Activated CD8-positive, alpha-beta memory T cell treated with anti-CD3 and anti-CD28 coated beads for 36 hours (primary cell): ENCODE measurements around the gene RASA3. TPM values are rescaled to one million over a fixed set of nuclear protein-coding genes. Genes with fewer than 3 reads are reported as not detected.

Experiments
- CTCF ChIA-PET: fragments of 350-600 bp; sonication (Branson Sonifier 250); formaldehyde crosslinking; loops from one replicate; lab custom pipeline; 2021; ENCODE audit warnings: antibody characterized with exemption; lab: Charles Lee
- POLR2A ChIA-PET: fragments of 350-600 bp; sonication (Branson Sonifier 250); formaldehyde crosslinking; loops from one replicate; lab custom pipeline; 2021; ENCODE audit warnings: antibody characterized with exemption; lab: Charles Lee
- total RNA-seq, 2 experiments: library from RNA; stranded (reverse); gene quantifications; one replicate each; pipeline ENCODE4 v1.2.3, GENCODE V29; 2021

RASA3 gene
- total RNA-seq, 2 experiments from 2014 or later, result 22.1 to 22.5 TPM

DNA sequence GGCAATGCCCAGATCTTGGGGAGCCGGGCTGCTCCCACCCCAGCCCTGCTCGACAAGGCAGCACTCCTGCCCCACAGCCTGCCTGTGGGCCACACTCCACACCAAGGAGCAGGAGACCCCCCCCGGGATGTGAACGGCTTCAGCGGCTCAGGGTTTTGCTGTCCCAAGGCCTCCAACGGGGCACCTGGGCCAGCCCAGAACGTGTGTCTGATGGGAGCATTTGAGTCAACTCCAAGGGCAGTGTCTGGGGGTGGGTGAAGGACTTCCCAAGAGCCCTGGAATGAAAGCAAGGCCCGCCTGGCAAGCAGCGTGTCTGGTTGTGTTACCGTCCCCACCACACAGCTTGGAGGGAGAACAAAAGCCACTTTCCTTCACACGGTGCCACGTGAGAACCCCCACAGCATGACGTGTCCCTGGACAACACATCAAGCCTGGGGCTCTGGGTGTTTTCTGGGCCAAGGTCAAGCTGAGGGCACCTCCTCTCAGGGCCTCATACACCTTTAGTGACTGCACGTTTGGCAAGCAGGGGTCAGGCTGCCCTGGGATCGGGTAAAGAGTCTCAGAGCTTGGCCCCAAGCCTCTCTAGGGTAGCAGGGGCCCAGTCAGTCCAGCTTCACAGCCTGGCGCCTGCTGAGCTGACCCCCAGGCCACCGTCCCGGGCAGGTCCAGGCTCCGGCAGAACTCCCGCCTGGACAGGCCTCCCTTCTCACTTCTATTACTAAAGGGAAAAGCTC, 164.5 kb downstream of the RASA3 start:
- POLR2A ChIA-PET, result no interaction called here
- CTCF ChIA-PET, result no interaction called here

- ChIA-PET POLR2A (no interaction called here), CTCF (no interaction called here)
Measured at GRCh38 chr13:113967206-113967720, 165.2 kb downstream of the RASA3 start.

- ChIA-PET CTCF (no interaction called here), POLR2A (no interaction called here)
Measured at GRCh38 chr13:113965968-113966884, 166.2 kb downstream of the RASA3 start.

DNA sequence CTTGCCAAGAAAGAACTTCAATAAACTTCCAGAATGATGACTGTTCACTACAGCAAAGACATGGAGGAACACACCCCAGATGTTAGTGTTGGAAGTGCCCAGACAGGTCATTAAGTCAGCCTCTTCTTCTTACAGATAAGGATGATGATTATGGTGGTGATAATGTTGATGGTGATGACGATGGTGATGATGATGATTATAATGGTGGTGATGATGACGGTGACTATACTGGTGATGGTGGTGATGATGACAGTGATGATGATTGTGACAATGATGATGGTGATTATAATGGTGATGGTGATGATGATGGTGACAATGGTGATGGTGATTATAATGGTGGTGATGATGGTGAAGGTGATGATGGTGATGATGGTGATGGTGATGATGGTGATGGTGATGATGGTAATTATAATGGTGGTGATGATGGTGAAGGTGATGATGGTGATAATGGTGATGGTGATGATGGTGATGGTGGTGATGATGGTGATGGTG, 167.0 kb downstream of the RASA3 start:
- ChIA-PET CTCF (no interaction called here), POLR2A (no interaction called here)

DNA sequence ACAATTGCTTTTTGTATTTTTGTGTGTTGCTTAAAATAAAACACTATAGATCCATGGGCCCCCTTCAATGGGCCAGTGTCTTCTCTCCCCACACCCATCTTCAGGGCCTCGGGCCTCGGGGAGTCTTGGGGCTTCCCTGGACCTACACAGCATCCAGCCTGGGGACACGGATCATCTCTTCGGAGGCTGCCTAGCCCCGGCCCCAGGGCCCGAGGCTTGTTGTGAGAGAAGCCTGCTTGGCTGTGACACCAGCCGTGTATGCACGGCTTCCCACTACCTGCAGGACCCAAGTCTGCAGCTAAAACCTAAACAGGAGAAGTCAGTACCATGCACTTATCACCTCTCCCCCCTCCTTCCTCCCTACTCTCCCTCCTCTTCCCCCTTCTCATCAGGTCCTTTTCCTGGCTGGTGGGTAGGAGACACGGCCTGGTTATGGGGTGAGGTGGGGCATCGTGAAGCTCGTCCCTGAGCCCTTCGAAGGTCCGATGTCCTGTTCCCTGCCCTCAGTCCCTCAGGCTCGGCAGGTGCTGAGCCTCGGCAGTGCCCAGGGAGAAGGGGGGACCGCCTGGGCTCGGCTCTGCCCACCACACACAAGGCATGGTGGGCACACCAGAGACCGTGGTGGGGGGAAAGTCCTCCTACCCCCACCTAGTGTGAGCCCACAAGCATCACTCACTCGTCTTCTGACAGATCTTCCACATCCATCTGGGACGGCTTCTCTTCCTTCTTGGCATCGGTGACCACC, 168.0 kb downstream of the RASA3 start:
- POLR2A ChIA-PET, result no interaction called here
- CTCF ChIA-PET, result no interaction called here

DNA sequence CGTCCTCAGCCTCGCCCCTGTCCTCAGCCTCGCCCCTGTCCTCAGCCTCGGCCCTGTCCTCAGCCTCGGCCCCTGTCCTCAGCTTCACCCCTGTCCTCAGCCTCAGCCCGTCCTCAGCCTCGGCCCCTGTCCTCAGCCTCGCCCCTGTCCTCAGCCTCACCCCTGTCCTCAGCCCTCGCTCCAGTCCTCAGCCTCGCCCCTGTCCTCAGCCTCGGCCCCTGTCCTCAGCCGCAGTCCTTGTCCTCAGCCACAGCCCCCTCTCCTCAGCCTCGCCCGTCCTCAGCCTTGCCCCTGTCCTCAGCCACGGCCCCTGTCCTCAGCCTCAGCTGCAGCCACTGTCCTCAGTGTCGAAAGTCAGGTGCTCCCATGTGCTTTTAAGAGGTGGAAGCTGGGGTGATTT, 169.0 kb downstream of the RASA3 start:
- POLR2A ChIA-PET, result no interaction called here

DNA sequence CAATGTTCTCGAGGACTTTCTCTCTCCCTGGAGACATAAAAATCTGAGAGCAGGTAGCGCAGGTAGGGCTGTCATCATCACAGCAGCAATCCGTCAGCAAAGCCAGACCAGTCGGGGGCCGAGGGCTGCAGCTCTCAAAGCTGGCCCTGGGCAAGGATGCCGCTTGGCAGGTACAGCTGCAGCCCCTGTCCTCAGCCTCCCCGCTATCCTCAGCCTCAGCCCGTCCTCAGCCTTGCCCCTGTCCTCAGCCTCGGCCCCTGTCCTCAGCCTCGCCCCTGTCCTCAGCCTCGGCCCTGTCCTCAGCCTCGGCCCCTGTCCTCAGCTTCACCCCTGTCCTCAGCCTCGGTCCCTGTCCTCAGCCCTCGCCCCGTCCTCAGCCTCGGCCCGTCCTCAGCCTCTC, 169.4 kb downstream of the RASA3 start:
- CTCF ChIA-PET, result no interaction called here
- POLR2A ChIA-PET, result no interaction called here

More for the DNA sequence above, 169.0 kb downstream of the RASA3 start:
- CTCF ChIA-PET, result no interaction called here

- ChIA-PET POLR2A (no interaction called here), CTCF (no interaction called here)
Measured at GRCh38 chr13:113962386-113962785, 170.0 kb downstream of the RASA3 start.

DNA sequence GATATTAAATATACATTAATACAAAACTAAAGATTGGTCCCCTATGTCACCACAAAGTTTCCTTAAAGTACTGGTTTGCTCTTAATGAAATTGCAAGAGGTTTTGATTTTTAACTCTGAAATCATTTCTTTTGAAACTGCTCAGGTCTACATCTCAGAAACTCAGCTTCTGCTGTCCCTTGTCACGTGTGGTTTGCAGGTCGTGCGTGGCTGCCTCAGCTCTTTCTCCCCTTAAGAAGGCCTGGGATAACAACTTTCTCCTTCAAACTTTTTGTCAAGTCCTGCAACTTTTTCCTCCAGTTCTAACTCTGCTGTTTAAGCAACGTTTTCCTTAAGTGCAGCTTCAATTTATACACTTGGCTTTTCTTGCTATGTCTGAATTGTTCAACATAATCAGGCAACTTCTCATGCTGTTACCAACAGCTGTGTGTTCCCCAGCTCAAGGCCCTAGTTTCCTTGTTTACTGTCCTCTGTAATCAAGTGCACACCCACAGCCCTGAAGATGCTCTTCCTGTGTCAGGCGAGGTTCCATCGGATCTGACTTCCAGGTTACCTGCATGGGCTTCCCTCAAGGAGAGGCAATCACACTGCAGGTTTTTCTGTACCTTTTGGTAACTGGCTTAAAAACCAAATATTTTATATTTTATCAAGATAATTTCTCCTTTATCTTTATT, 172.0 kb downstream of the RASA3 start:
- ChIA-PET CTCF (interaction anchor here (1.1 kb wide), 1 partner anchor 266 kb away, joined by 3 read pairs; no protein-coding TSS in a partner anchor), POLR2A (interaction anchor here (0.5 to 0.7 kb wide), 2 partner anchors 17 to 275 kb away, joined by 3 to 5 read pairs; no protein-coding TSS in a partner anchor)

DNA sequence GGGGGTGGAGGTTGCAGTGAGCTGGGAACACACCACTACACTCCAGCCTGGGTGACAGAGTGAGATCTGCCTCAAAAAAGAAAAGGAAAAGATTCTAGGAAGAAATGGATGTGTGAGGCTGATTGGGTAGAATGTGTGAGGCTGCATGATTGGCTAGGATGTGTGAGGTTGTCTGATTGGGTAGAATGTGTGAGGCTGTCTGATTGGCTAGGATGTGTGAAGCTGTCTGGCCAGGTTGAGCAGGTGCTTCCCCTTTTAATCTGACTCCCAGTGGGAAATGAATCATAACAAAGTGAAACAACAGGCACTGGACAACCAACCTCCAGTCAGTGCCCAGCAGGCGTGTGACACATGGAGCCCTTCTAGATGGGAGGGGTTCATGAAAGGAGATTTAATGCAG, 173.2 kb downstream of the RASA3 start:
- ChIA-PET CTCF (no interaction called here), POLR2A (no interaction called here)

GRCh38 chr13:113958373-113958772, 174.1 kb downstream of the RASA3 start:
- ChIA-PET POLR2A (no interaction called here), CTCF (no interaction called here)

- POLR2A ChIA-PET, result no interaction called here
- CTCF ChIA-PET, result no interaction called here
Measured at GRCh38 chr13:113956571-113956970, 175.9 kb downstream of the RASA3 start.

DNA sequence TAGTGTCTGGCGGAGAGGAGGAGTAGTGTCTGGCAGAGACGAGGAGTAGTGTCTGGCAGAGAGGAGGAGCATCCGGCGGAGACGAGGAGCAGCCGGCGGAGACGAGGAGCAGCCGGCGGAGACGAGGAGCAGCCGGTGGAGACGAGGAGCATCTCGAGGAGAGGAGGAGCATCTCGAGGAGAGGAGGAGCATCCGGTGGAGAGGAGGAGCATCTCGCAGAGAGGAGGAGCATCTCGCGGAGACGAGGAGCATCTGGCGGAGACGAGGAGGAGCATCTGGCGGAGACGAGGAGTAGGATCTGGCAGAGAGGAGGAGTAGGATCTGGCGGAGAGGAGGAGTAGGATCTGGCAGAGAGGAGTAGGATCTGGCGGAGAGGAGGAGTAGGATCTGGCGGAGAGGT, 176.7 kb downstream of the RASA3 start:
- ChIA-PET CTCF (no interaction called here), POLR2A (no interaction called here)

GRCh38 chr13:113955235-113955634, 177.2 kb downstream of the RASA3 start:
- POLR2A ChIA-PET, result no interaction called here
- CTCF ChIA-PET, result no interaction called here

GRCh38 chr13:113954046-113954835, 178.2 kb downstream of the RASA3 start:
- POLR2A ChIA-PET, result no interaction called here
- CTCF ChIA-PET, result interaction anchor here (1.4 kb wide), 1 partner anchor 212 kb away, joined by 4 read pairs; no protein-coding TSS in a partner anchor

DNA sequence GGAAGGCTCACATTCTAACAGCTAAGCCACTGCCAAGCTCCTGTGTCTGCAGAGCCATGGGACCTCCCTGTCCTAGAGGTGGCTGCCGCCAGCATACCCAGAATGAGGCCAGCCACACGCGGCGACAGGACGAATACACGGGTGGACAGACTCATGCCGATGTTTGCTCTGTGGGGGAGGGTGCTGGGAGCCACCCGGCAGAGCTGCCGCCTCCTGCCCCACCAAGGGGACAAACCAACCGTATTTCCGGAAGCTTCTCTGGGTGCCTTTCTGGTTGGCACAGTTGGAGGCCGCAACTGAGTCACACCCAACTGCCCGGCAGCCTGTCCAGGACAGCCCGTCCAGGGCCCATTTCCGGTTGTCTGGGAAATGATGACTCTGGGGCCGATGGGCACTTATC, 178.9 kb downstream of the RASA3 start:
- CTCF ChIA-PET, result interaction anchor here (1.4 kb wide), 1 partner anchor 213 kb away, joined by 4 read pairs; no protein-coding TSS in a partner anchor
- POLR2A ChIA-PET, result no interaction called here

DNA sequence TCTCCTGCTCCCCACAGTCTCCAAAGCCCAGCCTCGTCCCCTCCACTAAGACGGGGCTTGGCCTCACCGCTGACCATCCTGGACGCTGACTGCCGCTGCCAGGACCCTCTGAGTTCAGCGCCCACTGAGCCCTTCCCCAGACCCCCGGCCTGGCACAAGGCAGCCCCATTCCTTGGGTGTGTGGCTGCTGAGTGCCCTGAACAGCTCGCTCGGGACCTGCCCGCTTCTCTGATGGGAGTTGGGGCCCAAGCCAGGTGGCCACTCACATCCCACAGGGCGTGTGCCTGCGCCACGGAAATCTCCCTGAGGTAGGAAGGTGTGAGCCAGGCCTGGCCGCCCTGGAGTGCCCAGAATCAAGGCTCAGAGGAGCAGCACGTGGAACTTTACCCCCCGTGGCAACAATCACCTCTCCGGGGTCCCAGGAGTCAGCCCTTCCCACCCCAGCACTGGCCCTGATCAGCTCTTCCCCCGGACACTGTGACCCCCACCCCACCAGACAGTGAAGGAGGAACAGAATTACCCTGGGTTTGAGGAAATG, 179.4 kb downstream of the RASA3 start:
- POLR2A ChIA-PET, result no interaction called here
- CTCF ChIA-PET, result interaction anchor here (0.6 to 1.4 kb wide), 2 partner anchors 213 to 369 kb away, joined by 4 read pairs; no protein-coding TSS in a partner anchor
